ENCODE data around the gene ANKLE1.

ANKLE1 gene

DNA sequence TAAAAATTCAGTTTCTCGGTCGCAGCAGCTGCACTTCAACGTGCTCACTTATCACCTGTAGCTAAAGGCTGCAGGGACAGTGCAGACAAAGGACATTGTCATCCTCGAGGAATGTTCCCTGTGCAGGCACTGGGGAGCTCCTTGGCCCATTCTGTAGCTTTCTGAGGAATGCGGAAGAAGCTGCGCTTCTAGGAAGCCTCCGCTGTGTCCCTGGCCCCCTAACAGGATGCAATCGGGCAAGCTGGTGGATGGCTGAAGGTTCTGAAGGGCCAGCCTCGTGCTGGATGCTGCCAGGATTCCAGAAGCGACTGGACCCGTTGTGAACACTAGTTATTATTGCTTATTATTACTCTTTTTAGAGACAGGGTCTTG, 44.9 kb downstream of the ANKLE1 start:
- no peak overlapping the region for H3K4me3 ChIP-seq (ENCODE audit: control insufficient read depth, low read depth, low read length)
- TF ChIP-seq, protein P1, sequence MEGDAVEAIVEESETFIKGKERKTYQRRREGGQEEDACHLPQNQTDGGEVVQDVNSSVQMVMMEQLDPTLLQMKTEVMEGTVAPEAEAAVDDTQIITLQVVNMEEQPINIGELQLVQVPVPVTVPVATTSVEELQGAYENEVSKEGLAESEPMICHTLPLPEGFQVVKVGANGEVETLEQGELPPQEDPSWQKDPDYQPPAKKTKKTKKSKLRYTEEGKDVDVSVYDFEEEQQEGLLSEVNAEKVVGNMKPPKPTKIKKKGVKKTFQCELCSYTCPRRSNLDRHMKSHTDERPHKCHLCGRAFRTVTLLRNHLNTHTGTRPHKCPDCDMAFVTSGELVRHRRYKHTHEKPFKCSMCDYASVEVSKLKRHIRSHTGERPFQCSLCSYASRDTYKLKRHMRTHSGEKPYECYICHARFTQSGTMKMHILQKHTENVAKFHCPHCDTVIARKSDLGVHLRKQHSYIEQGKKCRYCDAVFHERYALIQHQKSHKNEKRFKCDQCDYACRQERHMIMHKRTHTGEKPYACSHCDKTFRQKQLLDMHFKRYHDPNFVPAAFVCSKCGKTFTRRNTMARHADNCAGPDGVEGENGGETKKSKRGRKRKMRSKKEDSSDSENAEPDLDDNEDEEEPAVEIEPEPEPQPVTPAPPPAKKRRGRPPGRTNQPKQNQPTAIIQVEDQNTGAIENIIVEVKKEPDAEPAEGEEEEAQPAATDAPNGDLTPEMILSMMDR (IDR thresholded peaks at IDR 0.05; ENCODE audit: control insufficient read depth, insufficient read depth, low read depth, low read length, missing control alignments): no peak
- no peak for DNase-seq (ENCODE audit: low read depth)

DNA sequence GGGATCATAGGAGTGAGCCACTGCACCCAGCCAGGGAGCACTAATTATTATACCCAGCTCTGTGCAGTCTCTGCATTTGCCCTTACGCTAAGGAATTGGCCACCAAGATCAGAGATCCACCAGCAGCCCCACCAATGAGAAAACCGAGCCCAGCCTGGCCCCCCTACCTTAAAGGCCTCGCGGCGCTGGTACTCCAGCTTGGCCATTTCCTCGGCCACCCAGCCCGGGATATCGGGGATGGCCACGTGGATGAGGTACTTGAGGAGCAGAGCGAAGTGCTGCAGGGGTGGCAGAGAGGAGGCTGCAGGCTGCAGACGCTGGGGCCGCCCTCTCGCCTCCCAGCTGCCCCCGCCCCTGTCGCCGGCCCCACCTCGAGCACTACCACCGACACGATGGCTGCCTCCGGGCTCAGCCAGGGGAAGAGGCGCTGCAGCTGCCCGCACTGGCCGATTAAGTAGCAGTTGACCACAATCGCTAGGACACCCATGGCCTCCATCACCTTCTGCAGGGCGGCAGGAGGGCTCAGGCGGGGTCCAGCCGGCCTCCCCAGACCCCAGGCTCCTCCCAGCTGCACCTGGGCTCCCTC, 45.5 kb downstream of the ANKLE1 start:
- TF ChIP-seq, protein P1 (IDR thresholded peaks at IDR 0.05; ENCODE audit: control insufficient read depth, insufficient read depth, low read depth, low read length, missing control alignments): no peak
- no peak for DNase-seq (ENCODE audit: low read depth)
- no peak overlapping the region for H3K4me3 ChIP-seq (ENCODE audit: control insufficient read depth, low read depth, low read length)

DNA sequence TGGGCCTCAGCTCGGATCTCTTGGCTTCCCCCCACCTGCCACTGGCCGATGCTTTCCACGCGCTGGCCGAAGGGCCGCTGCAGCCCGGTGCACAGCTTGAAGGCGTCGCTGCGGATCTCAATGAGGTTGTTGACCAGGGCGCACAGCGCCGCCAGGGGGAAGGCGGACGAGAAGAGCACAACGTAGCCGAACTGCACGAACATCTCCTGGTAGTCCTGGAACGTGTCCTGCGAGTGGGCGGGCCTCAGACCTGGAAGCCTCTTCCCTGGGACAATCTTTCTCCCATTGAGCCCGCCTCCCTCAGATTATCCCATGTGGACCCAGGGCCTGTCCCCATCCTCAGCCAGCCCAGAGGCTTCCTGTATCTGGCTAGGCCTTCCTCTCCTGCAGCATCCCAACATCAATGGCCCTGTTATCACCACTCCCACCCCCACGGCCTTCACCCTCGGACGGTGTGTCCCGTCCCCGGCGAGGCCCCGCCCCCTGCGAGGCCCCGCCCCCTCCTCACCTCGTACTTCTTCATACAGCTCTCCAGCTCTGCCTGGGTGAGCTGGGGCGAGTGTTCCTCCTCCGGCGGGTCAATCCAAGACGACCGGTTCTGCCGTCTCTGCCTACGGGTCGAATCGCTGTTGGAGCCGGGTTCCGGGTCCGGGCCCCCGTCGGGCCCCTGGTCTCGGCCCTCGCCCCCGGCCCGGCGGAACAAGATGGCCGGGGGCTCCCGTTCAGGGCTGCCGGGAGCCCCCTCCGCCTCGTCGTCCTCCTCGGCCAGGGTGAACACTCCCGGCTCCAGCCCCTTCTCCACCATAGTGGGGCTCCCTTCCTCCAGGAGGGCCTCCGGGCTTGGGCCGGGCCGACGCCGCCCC, 46.2 kb downstream of the ANKLE1 start:
- DNase-seq (ENCODE audit: low read depth): no peak
- H3K4me3 ChIP-seq (ENCODE audit: control insufficient read depth, low read depth, low read length): no peak overlapping the region
- TF ChIP-seq, protein P1 (IDR thresholded peaks at IDR 0.05; ENCODE audit: control insufficient read depth, insufficient read depth, low read depth, low read length, missing control alignments): no peak

DNA sequence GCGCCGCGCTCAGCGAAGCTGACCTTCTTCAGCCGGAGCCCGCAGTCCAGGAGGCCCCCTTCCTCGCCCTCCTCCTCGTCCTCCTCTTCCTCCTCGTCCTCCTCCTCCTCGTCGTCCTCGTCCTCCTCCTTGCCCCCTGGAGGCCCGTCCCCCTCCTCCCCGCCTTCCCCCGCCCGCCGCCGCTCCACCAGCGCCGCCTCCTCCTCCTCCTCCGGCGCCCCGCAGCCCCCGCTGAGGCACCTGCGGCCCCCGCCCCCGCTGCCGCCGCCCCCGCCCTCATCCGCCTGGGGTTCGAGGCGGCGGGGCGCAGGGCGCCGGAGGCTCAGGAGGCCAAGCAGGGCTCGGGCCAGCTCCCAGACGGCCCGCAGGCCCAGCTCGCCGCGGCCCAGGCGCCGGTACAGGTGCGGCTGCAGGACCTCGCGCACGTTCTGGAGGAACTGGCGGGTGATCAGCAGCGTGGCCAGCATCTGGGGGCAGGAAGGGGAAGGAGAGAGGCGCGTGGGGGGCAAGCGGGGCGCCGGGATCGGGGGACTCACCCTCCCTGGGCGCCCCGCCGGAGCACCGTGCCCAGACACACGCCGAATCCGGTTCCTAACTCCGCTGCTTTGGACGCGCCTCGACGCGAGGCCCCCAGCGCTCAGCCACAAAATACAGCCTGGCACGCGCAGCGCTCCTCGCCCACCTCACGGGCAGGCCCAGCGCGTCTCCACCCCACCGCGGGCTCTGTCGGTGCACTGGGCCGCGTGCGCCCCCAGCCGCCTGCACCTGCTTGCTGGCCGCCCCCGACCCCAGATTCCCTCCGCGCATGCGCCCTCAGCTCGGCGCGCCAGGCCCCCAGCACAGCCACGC, 47.0 kb downstream of the ANKLE1 start:
- DNase-seq (ENCODE audit: low read depth): no peak
- H3K4me3 ChIP-seq (ENCODE audit: control insufficient read depth, low read depth, low read length): no peak overlapping the region
- TF ChIP-seq, protein P1 (IDR thresholded peaks at IDR 0.05; ENCODE audit: control insufficient read depth, insufficient read depth, low read depth, low read length, missing control alignments): no peak

DNA sequence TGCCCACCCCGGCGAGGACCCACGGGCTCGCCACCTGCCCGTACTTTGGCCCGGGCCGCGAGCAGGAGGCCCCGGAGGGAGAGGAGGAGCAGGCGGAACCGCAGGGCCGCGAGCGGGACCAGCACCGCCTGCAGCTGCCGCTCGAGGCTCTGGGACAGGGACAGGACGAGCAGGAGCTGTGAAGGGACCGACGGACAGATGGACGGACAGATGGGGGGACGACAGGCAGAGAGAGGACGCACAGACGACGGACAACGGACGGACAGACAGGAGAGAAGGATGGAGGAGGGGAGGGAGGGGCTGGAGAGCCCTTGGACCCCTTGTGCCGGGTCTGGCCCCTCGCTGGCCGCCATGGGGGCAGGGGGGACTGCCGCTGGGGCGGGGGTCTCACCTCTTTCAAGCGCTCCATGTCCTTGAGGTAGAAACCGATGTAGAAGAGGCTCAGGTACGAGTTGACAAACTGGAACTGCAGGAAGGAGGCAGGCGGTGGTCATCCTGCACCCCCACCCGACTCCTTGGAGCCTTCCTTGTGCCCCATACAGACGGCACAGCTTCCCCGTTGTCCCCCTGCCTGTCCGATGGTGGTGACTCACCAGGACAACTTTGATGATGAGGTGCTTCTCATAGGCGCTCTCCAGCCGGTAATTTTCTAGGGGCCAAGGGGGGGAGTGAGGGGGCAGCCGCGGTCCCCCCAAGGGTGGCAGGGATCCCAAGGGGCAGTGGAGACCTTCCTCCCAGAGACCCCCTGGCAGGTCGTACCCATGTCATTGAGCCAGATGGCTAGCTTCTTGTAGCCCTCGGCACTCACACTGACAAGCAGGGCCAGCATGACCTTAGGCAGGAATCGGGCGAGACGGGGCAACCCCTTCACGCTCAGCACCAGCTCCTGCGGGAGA, 47.9 kb downstream of the ANKLE1 start:
- H3K4me3 ChIP-seq (ENCODE audit: control insufficient read depth, low read depth, low read length): no peak overlapping the region
- DNase-seq (ENCODE audit: low read depth): no peak
- TF ChIP-seq, protein P1 (IDR thresholded peaks at IDR 0.05; ENCODE audit: control insufficient read depth, insufficient read depth, low read depth, low read length, missing control alignments): no peak
